Stimulated activated CD8-positive, alpha-beta memory T cell treated with anti-CD3 and anti-CD28 coated beads, Interleukin-12 subunit alpha, Interleukin-12 subunit beta, amount 100 ng/mL, for 4 hours (primary cell): ENCODE data around the gene LIN7B.
A peak's percentile ranks its signal among the peaks of the same experiment; 100 is the strongest.
"Not testable (repeated sequence)": the region's sequence is repeated elsewhere in the genome, so short reads cannot be mapped to it uniquely, and the experiment has no call there.

Experiments
- DNase-seq: peaks from one replicate; pipeline ENCODE4 v3.0.0-alpha.2; 2020; ENCODE audit warnings: low read depth

LIN7B gene, protein sequence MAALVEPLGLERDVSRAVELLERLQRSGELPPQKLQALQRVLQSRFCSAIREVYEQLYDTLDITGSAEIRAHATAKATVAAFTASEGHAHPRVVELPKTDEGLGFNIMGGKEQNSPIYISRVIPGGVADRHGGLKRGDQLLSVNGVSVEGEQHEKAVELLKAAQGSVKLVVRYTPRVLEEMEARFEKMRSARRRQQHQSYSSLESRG

DNA sequence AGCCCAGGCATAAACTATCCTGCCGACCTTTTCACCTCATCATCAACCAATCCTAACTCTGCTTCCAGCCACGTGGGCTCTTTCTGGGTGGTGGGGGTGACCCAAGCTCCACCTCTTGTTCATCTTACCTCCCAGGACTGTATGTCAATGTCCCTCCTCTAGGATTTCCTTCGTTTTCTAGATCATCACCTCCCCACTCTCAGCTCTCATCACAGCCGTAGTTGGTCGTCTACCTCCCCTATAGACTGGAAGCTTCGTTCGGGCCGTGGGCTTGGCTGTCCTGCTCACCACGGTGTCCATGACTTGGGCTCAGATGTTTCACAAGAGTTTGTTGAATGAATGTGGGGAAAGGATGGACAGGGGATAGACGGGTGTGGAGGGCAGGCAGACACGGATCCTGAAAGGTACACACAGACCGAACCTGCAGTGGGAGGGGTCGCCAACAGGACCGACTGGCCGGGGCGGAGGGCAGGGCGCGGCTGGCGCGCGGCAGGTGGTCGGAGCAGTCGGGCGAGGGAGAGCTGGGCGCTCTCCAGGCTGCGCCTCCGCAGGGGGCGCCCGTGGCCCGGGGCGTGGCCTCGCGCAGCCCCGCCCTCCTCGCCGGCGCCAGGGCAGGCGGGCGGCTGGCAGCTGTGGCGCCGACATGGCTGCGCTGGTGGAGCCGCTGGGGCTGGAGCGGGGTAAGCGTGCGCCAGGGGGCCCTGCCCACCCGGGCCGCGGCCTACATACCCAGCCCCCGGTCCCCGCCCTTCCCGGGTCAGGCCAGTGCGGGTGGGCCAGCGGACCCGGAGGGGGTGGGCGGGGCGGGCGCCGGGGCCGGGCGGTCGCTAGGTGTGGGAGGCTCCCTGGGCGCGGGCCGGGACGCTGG lies at the start of gene LIN7B:
Gene LIN7B (plus strand): TSS at position 609 of the 868 bp plus-strand sequence. CDS start 35 bp downstream, at position 644.
- DNase-seq: peak; percentile 69

DNA sequence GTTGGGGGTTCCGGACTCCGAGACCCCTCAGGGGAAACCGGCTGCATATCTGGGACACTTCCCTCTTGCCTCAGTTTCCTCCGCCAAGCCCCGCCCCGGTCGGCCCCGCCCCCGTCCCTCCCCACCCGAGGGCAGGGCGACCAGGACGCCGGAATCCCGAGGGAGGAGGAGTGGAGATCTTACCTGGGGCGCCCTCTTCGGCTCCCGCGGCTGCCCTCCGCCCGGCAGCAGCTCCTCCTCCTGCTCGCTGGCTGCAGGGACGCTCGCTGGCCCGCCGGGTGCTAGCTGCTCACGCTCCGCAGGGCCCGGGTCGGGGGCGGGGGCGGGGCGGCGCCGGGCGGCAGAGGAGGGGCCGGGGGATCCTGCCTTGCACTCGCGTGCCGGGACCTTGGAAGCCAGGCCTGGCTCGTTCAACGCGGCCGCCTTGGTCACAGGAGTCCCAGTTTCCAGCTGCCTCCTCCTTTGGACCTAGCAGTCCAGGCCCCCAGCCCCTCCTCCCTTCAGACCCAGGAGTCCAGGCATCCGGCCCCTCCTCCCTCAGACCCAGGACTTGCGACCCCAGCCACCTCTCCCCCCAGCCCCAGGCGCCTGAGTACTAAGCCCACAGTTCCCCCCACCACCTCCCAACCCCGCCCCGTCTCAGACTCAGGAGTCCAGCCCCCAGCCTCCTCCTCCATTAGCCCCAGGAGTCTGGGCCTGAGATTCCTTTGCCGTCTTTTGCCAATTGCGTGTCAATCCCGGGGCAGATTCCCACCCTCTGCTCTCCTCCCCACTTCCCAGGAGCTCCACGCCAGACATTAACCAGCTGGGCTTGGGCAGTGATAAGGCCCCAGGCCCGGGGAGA lies 49.2 kb upstream of the LIN7B start, which contains the start of gene NTF4:
Gene NTF4 (minus strand): TSS at position 51 of the 844 bp plus-strand sequence. CDS start 2,821 bp downstream, outside the sequence.
- no peak for DNase-seq

DNA sequence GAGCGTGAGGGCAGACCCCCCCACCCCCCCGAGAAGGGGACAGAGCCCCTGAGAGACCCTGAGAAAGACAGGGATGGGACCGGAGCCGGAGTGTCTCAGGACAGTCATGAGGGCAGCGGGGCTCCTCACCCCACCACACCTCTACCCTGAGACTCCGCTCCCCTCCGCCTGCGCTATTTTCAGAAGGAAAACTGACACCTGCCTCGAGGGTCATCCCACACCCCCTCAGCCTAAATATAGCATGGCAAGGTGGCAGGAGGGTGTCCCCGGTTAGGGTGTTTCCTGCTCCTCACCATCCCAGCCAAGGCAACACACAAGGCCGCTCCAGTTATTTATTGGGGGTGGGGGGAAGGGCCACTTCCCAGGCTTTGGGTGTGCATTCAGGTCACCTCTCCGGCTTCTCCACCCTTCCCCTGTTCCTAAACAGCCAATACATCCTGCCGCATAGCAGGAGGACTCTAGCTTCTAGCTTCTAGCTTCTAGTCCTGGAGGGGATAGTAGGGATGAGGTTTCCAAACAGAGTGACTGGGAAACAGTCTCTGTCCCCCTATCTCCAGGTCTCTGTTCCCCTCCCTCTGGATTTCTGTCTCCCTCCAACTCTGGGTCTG lies 48.2 kb upstream of the LIN7B start:
- no peak for DNase-seq

DNA sequence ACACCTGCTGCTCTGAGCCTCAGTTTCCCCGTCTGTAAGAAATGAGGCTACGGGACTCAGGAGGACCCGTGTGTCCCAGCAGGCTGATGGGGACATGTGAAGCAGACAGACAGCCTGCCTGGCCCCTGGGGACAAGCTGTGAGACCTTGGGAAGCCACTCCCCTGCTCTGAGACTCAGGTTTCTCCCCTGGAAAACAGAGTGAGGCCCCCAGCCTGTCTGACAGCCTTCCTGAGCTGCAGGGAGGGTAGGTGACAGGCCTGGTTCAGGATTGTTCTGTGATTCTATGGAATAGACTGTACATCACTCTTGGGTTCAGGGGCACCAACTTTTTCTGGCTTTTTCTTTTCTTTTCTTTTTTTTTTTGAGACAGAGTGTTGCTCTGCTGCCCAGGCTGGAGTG lies 46.6 kb upstream of the LIN7B start:
- no peak for DNase-seq

DNA sequence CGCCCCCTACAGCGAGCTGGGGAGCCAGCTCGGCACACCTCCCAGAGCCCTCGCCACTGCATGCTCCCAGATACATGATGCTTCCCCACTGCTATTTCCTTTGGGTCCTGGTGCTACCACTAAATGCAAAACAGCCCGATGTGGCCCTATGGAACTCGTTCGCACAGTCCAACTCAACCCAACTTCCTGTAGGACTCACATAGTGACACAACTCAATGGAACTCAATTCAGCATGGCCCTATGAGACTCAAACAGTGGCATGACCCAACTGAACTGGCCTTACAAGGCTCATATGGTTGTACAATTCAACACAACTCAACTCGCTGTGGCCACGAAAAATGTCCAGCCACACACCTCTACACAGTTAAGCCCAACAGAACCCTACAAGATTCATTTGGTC lies 45.1 kb upstream of the LIN7B start:
- DNase-seq: no peak

DNA sequence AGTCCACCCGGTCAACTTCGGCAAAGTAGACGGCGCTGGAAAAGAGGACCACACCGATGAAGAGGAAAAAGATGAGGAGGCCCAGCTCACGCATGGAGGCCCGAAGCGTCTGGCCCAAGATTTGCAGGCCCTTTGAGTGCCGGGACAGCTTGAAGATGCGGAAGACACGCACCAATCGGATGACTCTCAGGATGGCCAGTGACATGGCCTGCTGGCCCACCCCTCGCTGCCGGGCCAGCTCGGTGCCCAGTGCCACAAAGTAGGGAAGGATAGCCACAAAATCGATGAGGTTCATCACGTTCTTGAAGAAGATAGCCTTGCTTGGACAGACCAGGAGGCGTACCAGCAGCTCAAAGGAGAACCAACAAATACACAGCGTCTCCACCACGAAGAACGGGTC lies 43.8 kb upstream of the LIN7B start:
- no peak for DNase-seq

DNA sequence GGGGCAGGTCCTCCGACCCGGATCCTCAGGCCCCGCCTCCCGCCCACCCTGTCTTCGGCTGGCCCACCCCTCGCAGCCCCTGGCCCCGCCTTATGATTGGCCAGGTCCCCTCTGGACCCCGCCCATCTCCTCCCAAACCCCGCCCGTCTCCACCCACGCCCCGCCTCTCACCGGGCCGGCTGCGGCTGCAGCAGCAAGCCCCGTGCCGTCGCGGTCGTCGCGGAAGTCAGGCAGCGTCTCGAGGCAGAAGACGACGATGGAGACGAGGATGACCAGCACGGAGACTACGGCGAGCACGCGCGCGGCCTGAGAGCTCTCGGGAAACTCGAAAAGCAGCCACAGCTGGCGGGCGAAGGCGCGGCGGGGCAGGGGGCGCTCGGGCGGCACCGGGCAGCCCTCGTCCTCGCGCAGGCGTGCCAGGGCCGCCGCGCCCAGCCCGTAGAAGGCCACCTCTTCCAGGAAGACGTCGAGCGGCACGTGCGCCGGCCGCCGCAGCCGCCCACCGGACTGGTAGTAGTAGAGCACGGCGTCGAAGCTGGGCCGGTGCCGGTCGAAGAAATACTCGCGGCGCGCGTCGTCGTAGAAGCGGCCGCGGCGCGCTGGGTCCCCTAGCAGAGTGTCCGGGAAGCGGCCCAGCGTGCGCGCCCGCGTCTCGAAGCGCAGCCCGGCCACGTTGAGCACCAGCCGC lies 42.2 kb upstream of the LIN7B start:
- no peak for DNase-seq

DNA sequence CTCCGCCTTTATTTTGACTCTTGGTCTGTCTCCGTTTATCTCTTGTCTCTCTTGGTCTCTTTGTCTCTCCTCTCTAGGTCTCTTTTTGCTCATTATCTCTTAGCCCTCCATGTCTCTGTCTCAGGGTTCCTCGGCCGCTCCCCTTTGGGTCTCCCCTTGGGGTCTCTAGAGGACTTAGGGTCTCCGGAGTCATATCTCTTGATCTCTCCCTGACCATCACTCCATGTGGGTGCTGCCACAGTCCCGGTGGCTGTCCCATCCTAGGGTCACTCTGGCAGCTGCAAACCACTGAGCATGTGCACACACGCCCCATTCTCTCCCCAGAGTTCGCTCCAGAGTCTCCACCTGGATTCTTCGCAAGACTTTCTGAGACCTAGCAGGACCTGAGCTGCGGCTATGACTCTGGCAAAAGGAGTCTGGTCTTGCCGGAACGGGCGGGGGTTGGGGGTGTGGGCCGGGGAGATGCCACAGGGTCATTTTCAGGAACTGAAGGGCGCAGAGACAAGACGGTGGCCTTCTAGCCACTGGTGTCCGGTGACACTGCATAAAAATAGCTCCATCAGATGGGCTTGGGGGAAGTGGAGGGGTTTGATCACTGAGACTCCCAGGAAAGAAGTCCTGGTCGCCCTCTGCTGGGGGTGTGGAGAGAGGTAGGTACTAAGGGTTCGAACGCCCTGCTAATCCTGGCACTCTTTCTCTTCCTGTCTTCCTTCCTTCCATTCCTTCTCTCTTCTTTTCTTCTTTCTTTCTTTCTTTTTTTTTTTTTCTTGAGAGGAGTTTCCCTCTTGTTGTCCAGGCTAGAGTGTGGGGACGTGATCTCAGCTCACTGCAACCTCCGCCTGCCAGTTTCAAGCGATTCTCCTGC lies 40.4 kb upstream of the LIN7B start:
- no peak for DNase-seq

DNA sequence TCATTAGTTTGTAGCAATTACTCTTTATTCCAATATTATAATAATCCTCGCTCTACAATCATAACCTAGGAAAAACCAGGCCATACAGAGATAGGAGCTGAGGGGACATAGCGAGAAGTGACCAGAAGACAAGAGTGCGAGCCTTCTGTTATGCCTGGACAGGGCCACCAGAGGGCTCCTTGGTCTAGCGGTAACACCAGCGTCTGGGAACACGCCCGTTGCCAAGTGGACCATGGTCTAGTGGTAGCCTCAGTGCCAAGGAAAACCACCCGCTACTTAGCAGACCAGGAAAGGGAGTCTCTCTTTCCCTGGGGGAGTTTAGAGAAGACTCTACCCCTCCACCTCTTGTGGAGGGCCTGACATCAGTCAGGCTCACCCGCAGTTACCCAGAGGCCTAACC lies 39.3 kb upstream of the LIN7B start:
- not testable (repeated sequence) for DNase-seq

DNA sequence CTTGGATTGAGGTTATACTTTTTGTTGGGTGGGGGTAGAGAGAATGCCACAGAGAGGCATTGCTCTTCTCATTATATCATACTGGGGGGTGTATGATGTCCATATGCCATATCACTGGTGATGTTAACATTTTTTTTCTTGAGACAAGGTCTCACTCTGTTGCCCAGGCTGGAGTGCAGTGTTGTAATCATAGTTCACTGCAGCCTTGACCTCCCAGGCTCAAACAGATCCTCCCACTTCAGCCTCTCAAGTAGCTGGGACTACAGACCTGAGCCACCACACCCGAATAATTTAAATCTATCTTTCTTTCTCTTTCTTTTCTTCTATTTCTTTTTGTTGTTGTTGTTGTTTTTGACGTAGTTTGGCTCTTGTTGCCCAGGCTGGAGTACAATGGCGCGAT lies 33.8 kb upstream of the LIN7B start:
- DNase-seq: no peak

DNA sequence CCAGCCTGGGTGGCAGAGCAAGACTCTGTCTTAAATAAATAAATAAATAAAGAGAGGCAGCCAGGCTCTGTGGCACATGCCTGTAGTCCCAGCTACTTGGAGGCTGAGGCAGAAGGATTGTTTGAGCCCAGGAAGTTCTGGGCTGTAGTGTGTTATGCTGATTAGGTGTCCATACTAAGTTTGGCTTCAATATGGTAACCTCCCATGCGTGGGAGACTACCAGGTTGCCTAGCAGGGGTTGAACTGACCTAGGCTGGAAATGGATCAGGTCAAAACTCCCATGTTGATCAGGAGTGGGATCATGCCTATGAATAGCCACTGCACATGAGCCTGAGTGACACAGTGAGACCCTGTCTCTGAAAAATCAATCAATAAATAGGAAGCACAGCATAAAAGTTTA lies 32.9 kb upstream of the LIN7B start:
- DNase-seq: no peak

DNA sequence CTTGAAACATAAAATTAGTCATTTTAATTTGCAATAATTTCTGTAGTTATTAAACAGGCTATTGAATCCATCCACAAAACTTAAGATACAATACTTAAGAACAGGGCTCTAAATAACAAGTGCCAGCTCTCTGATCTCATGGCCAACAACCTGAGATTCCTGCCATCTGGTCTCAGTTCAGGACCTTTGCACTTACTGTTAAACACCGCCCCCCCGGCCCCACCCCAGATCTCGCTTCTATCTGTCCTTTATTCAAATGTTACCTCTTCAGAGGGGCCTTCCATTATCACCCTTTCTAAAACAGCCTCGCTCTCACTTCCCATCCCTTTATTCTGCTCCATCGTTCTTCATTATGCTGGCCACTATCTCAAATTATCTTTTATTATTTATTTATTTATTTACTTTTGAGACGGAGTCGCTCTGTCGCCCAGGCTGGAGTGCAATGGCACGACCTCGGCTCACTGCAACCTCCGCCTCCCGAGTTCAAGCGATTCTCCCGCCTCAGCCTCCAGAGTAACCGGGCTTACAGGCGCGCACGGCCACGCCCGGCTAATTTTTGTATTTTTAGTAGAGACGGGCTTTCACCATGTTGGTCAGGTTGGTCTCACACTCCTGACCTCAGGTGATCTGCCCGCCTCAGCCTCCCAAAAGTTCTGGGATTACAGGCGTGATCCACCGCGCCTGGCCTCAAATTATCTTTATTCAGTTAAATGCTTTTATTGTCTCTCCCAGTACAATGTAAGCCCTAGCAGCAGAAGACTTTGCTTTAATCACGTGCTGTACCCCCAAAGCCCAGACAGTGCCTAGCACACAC lies 29.8 kb upstream of the LIN7B start:
- DNase-seq: no peak

DNA sequence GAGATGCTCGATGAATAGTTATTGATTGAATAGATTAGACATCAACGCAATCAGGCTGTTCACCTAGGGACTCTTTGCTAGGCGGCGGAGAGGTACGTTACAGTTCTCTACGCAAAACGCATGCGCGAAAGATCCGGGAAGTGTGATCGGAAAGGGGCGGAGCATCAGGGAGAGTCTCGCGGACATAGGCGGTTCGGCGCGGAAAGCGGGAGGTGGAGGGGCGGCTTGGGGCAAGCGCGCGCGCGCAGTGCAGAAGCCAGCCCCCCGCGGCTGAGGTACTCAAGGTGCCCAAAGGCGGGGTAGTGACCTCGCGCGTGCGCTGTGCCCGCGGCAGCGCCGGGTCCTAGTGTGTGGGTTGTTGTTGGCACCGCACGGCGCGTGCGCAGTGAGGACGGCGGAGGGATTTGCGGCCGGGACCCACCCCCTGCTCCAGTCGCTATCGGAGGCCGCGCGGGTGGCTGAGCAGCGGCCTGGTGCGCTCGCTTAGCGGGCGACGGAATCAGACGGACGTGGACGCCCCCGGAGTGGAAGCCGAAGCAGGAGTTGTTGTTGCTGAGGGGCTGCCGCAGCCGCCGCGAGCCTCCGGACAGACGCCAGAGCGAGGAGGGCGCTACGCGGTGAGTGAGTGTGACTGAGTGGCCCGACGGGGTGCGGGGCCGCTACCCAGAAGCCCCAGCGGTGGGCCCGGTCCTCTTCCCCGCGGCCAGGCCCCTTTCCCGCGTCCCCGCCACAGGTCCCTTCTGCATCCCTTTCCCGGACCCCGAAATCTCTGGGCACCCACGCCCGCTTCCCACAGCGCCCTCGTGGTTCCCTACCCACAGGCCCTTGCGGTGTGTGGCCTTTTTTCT lies 28.9 kb upstream of the LIN7B start, which contains the start of gene SNRNP70:
Gene SNRNP70 (plus strand): TSS at position 432 of the 848 bp plus-strand sequence. CDS start 964 bp downstream, outside the sequence.
- peak; percentile 99 for DNase-seq

DNA sequence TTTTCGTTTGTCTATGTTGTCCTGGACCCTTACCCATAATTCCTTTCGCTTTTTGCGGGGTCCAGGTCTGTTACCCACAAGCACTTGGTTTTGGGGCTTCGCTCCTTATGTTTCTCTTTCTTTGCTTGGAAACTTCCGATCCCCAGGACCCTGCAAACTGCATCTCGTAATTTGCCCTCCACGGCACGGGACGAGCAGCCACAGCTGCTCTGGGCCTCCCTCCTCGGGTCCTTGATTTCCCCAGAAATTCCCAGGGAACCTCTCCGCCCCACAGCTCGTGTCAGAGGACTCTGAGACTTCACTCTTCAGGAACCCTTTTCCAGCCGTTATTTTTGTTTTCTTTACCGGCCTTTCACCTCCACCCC lies 28.3 kb upstream of the LIN7B start:
- DNase-seq: no peak

DNA sequence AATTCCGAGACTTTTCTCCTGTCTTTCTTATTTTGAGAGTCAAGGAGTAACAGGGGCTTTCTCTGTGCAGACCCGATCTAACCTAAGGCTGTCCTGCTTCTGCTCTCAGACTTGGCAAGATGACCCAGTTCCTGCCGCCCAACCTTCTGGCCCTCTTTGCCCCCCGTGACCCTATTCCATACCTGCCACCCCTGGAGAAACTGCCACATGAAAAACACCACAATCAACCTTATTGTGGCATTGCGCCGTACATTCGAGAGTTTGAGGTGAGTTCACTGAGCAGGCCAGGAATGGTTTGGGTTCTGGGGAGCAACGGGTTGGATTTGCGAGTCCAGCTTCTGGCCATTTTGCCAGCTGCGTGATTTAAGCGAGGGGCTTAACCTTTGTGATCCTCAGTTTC lies 27.9 kb upstream of the LIN7B start:
- DNase-seq: no peak

DNA sequence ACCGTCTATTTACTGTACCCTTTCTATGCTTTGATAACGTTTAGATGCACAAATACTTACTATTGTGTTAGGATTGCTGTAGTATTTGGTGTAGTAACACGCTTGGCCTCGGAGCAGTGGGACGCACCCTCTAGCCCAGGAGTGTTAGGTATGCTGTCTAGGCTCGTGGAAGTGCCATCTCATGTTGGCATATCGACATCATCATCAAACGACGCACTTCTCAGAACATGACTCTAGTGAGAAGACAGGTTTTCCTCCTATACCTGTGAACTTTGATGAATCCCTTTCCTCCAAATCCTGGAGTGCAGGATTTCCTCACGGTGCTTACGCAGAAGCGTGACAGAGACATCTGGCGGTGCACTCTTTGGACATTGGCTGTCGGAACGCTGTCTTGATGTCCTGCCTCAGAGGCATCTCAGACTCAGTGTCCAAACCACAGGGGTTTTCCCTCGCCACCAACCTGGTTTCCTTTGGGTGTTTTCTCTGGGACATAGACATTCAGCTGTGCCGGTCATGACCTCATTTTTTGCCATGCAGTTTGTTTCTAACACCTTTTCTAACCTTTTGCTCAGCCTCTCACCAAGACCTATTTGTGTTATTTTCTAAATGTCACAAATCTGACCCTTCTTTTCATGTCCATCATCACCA lies 22.7 kb upstream of the LIN7B start:
- DNase-seq: no peak

DNA sequence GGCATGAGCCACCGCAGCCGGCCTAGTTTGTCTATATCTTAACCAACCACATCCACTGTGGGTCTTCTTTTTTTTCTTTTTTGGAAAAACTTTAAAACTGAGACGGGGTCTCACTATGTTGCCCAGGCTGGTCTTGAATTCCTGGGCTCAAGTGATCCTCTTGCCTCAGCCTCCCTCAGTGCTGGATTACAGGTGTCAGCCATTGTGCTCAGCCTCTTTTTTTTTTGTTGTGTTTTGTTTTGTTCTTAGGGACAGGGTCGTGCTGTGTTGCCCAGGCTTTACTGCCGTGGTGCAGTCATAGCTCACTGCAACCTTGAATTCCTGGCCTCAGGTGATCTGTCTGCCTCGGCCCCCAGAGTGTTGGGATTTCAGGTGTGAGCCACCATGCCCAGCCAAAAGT lies 21.5 kb upstream of the LIN7B start:
- no peak for DNase-seq
